ENCODE results near the gene MTFR1L.
"Not testable (repeated sequence)": the region's sequence is repeated elsewhere in the genome, so short reads cannot be mapped to it uniquely, and the experiment has no call there.

MTFR1L gene

DNA sequence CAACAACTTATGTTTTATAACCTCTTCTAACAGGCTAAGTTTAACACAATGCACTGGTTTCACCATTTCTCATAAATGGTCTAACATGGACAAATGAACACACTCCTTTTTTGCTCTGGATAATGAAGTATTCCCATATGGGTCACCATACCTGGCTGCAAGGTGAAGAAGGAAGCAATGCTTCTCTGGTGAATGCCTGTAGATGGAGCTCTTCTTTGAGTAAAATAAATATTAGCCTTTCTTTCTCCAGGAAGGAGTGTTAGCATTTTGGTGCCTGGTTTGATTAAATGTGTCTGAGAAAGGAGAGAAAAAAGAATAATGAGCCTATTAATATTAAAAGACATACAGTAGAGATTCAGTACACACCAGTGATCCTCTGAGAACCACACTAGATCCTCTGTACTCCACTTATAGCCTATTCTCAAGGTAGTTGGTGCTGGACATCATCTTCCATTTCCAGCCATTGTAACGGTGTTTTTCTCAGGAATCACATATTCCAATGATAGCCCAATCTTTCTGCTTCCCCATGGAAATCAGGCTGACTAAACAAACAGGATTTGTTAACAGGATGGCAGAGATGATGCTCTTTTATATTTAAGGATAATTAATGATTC lies 17.6 kb downstream of the MTFR1L start:
- no peak for TF ChIP-seq CTCF (IDR thresholded peaks at IDR 0.05)
- H3K27ac ChIP-seq: no peak overlapping the region
- H3K36me3 ChIP-seq: peaks cover 39% of the 10 kb centered on the region

GRCh38 chr1:25839808-25840207 lies 20.1 kb downstream of the MTFR1L start:
- H3K4me3 ChIP-seq (ENCODE audit: low read depth in 1 of 2, low read length in 1 of 2); H3K4me1 ChIP-seq (ENCODE audit: control insufficient read depth in 1 of 2, insufficient read depth in 1 of 2, low read depth in 1 of 2, low read length in 1 of 2); H3K9me3 ChIP-seq; H3K27ac ChIP-seq; H3K27me3 ChIP-seq: not testable (repeated sequence)
- H3K36me3 ChIP-seq: peaks cover 15% of the 10 kb centered on the region

More for the DNA sequence above, 17.6 kb downstream of the MTFR1L start:
- H3K27me3 ChIP-seq: no peaks in the 10 kb centered on the region
- no peaks in the 10 kb centered on the region for H3K9me3 ChIP-seq
- H3K4me1 ChIP-seq (ENCODE audit: control insufficient read depth in 1 of 2, insufficient read depth in 1 of 2, low read depth in 1 of 2, low read length in 1 of 2): peaks cover 0 to 2% of the 10 kb centered on the region in 2 experiments
- no peak overlapping the region for H3K4me3 ChIP-seq (ENCODE audit: low read depth in 1 of 2, low read length in 1 of 2)

- TF ChIP-seq CTCF (IDR thresholded peaks at IDR 0.05): no peak
- H3K36me3 ChIP-seq: no peaks in the 10 kb centered on the region
- no peak overlapping the region for H3K27ac ChIP-seq
- no peak overlapping the region for H3K4me3 ChIP-seq (ENCODE audit: low read depth in 1 of 2, low read length in 1 of 2)
- H3K27me3 ChIP-seq: no peaks in the 10 kb centered on the region
- H3K4me1 ChIP-seq (ENCODE audit: control insufficient read depth in 1 of 2, insufficient read depth in 1 of 2, low read depth in 1 of 2, low read length in 1 of 2): no peaks in the 10 kb centered on the region
- no peaks in the 10 kb centered on the region for H3K9me3 ChIP-seq
Observed at GRCh38 chr1:25843483-25843882, 23.7 kb downstream of the MTFR1L start.

DNA sequence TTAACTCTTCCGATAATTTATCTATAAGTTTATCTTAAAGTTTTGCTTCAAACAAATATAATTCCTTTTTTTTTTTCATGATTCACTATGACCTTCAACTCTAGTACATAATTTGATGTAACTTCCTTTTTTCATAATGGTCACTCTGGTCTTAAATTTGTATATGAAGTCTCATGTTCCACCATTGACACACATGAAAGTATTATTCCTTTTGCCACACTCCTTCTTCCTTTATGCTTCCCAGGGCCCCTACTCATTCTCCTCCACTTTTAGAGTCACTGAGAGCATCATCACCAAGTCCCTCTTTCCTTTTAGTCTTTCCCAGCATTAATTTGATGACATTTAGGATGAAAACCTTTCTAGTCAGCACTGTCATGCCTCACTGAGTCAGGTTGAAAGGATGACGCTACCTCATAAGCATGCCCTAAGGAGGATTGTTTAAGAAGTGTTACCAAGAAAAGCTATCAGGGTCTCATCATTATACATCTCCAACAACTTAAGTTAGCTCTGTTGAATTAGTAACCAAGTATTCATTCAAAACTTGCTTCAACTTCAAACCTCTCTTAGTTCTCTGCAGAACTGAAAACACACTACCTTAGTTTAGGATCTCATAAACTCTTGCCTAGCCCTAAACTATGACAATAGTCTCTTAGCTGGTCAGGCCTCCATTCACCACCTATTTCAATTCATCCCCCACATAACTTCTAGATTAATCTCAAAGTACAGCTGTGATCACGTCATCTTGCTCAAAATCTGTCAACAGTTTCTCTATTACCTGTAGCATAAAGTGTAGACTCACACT lies 25.0 kb downstream of the MTFR1L start:
- H3K4me3 ChIP-seq (ENCODE audit: low read depth in 1 of 2, low read length in 1 of 2): no peak overlapping the region
- H3K36me3 ChIP-seq: no peaks in the 10 kb centered on the region
- no peak for TF ChIP-seq CTCF (IDR thresholded peaks at IDR 0.05)
- no peaks in the 10 kb centered on the region for H3K27me3 ChIP-seq
- H3K4me1 ChIP-seq (ENCODE audit: control insufficient read depth in 1 of 2, insufficient read depth in 1 of 2, low read depth in 1 of 2, low read length in 1 of 2): no peaks in the 10 kb centered on the region
- H3K9me3 ChIP-seq: no peaks in the 10 kb centered on the region
- H3K27ac ChIP-seq: no peak overlapping the region

- no peaks in the 10 kb centered on the region for H3K9me3 ChIP-seq
Observed at GRCh38 chr1:25845664-25846063, 25.9 kb downstream of the MTFR1L start.

More at GRCh38 chr1:25845664-25846063, 25.9 kb downstream of the MTFR1L start:
- Histone ChIP-seq H3K27ac (no peak overlapping the region), H3K4me3 (ENCODE audit: low read depth in 1 of 2, low read length in 1 of 2) (no peak overlapping the region), H3K4me1 (ENCODE audit: control insufficient read depth in 1 of 2, insufficient read depth in 1 of 2, low read depth in 1 of 2, low read length in 1 of 2) (no peaks in the 10 kb centered on the region), H3K27me3 (no peaks in the 10 kb centered on the region), H3K36me3 (no peaks in the 10 kb centered on the region)
- TF ChIP-seq CTCF (IDR thresholded peaks at IDR 0.05): no peak
